Spleen (tissue), 10 donors: ENCODE measurements around the gene CEP170B. TPM values are rescaled to one million over a fixed set of nuclear protein-coding genes. Genes with fewer than 3 reads are reported as not detected.

ENCODE experiments used
- polyA plus RNA-seq, 3 donors: library from polyadenylated mRNA; stranded (reverse); fragments of 200-250 nt; gene quantifications; one replicate each; pipeline ENCODE4 v1.2.1, GENCODE V29; 2013
- total RNA-seq, 7 donors: library from RNA; depleted of rRNA in 3 of 7; stranded (reverse); fragments of >200 nt in 3 of 7; fragmentation: NEBNext Ultra II Directional in 4 of 7; extraction: Animal tissue kit (Norgen Biotek cat#: 25700) in 4 of 7; gene quantifications; one replicate each; pipeline versions ENCODE4 v1.1.0 to v1.2.1, GENCODE V29; 2016 to 2021
- donor health status: healthy with polysubstance abuse.
- donor health status: DM: no; HTN: no; CAD: no; lungs with moderate emphysema.
- donor health status: DM: no; HTN: no; CAD: no.
- donor health status: Bipolar disorder and iron deficiency.
- donor health status: healthy.
- donor health status: DM: no; HTN: no; CAD: no.
- donor health status: DM: yes; HTN: yes; CAD: no.

The CEP170B gene
- total and polyA plus RNA-seq, 10 donors = 0.58 to 12.6 (median 5.7) TPM

Other genes with a start within 250 kb of the CEP170B start
- gene INF2, start 175.7 kb upstream of the CEP170B start, total RNA-seq = 100 to 1,000 TPM in 3 of 7 donors, 10 to 100 TPM in 4; 66.9 to 110 (median 96.4) TPM
- 100 to 1,000 TPM in 2 of 3 donors, 10 to 100 TPM in 1; 56.6 to 120 (median 102) TPM for gene INF2, start 175.7 kb upstream of the CEP170B start, polyA plus RNA-seq
- 10 to 100 TPM in 1 of 7 donors, 1 to 10 TPM in 6; 2.7 to 11.7 (median 8.3) TPM for gene ADSS1, start 141.0 kb upstream of the CEP170B start, total RNA-seq
- gene ADSS1, start 141.0 kb upstream of the CEP170B start, polyA plus RNA-seq = 1 to 10 TPM; 3.0 to 3.7 (median 3.2) TPM
- gene SIVA1, start 112.1 kb upstream of the CEP170B start, total RNA-seq = 100 to 1,000 TPM in 3 of 7 donors, 10 to 100 TPM in 4; 56.7 to 198 (median 76.4) TPM
- gene SIVA1, start 112.1 kb upstream of the CEP170B start, polyA plus RNA-seq = 100 to 1,000 TPM; 119 to 226 (median 184) TPM
- gene AKT1, start 69.5 kb upstream of the CEP170B start, total RNA-seq = 100 to 1,000 TPM; 107 to 184 (median 141) TPM
- 100 to 1,000 TPM in 1 of 3 donors, 10 to 100 TPM in 2; 56.2 to 114 (median 61.6) TPM for gene AKT1, start 69.5 kb upstream of the CEP170B start, polyA plus RNA-seq
- gene ZBTB42, start 64.2 kb upstream of the CEP170B start, total RNA-seq = 10 to 100 TPM in 1 of 7 donors, 1 to 10 TPM in 6; 4.2 to 11.5 (median 7.9) TPM
- 1 to 10 TPM in 2 of 3 donors, under 1 TPM in 1; 0.74 to 2.9 (median 1.1) TPM for gene ZBTB42, start 64.2 kb upstream of the CEP170B start, polyA plus RNA-seq
- 10 to 100 TPM in 6 of 7 donors, 1 to 10 TPM in 1; 5.4 to 30.2 (median 13.9) TPM for gene PLD4, start 59.6 kb downstream of the CEP170B start, total RNA-seq
- gene PLD4, start 59.6 kb downstream of the CEP170B start, polyA plus RNA-seq = 10 to 100 TPM; 25.8 to 31.3 (median 29.8) TPM
- gene AHNAK2, start 113.1 kb downstream of the CEP170B start, total RNA-seq = 1 to 10 TPM in 1 of 7 donors, under 1 TPM in 6; 0.26 to 1.3 (median 0.66) TPM
- gene AHNAK2, start 113.1 kb downstream of the CEP170B start, polyA plus RNA-seq = under 1 TPM; 0.30 to 0.86 (median 0.76) TPM
- 1 to 10 TPM; 1.7 to 4.0 (median 3.4) TPM for gene CLBA1, start 120.5 kb downstream of the CEP170B start, total RNA-seq
- 1 to 10 TPM; 3.7 to 4.3 (median 3.9) TPM for gene CLBA1, start 120.5 kb downstream of the CEP170B start, polyA plus RNA-seq
- 10 to 100 TPM in 2 of 7 donors, 1 to 10 TPM in 5; 6.5 to 15.1 (median 8.7) TPM for gene CDCA4, start 155.8 kb downstream of the CEP170B start, total RNA-seq
- gene CDCA4, start 155.8 kb downstream of the CEP170B start, polyA plus RNA-seq = 10 to 100 TPM in 1 of 3 donors, 1 to 10 TPM in 2; 5.8 to 10.5 (median 8.5) TPM
- 10 to 100 TPM; 17.5 to 33.7 (median 23.1) TPM for gene GPR132, start 200.2 kb downstream of the CEP170B start, total RNA-seq
- 1 to 10 TPM; 5.0 to 9.0 (median 5.8) TPM for gene GPR132, start 200.2 kb downstream of the CEP170B start, polyA plus RNA-seq